GM23338 (cell line): ENCODE measurements around the gene TTBK2. TPM values are rescaled to one million over a fixed set of nuclear protein-coding genes. Genes with fewer than 3 reads are reported as not detected.
A peak's percentile ranks its signal among the peaks of the same experiment; 100 is the strongest.

Source experiments
- ATAC-seq: fragments of 200-7000 bp; cut with Tn5 transposase; 3 replicates; pipeline ENCODE4 v1.9.1; 2020
- DNase-seq: peaks from one replicate; pipeline ENCODE4 v3.0.0-alpha.2; 2015; ENCODE audit warnings: low spot score
- H2AFZ ChIP-seq: fragments of 200-600 bp; sonication (generic); 2 replicates; pipeline ENCODE4 v1.8.0; 2016; ENCODE audit warnings: antibody characterized with exemption, mild to moderate bottlenecking, moderate library complexity
- H3F3A ChIP-seq: fragments of 200-600 bp; sonication (generic); replicated peaks from 2 replicates; pipeline ENCODE4 v1.8.0; 2017; ENCODE audit warnings: antibody characterized with exemption, mixed run types, low read depth
- H3K27ac ChIP-seq: fragments of 200-600 bp; sonication (generic); 2 replicates; pipeline ENCODE4 v1.6.1; 2016; ENCODE audit warnings: low read depth
- H3K27me3 ChIP-seq: fragments of 200-600 bp; sonication (generic); 2 replicates; pipeline ENCODE4 v1.8.0; 2016; ENCODE audit warnings: mild to moderate bottlenecking, mixed run types, moderate library complexity; ENCODE audit not compliant: insufficient read depth
- H3K36me3 ChIP-seq: fragments of 200-600 bp; sonication (generic); 2 replicates; pipeline ENCODE4 v1.8.0; 2016; ENCODE audit warnings: mild to moderate bottlenecking; ENCODE audit not compliant: insufficient read depth
- H3K4me1 ChIP-seq: fragments of 200-600 bp; sonication (generic); 2 replicates; pipeline ENCODE4 v1.8.0; 2016; ENCODE audit warnings: mild to moderate bottlenecking, moderate library complexity; ENCODE audit not compliant: insufficient read depth
- H3K4me2 ChIP-seq: fragments of 200-600 bp; sonication (generic); 2 replicates; pipeline ENCODE4 v1.7.1; 2017; ENCODE audit warnings: mixed run types
- H3K4me3 ChIP-seq: fragments of 200-600 bp; sonication (generic); 2 replicates; pipeline ENCODE4 v1.6.1; 2016; ENCODE audit warnings: mixed run types
- H3K79me2 ChIP-seq: fragments of 200-600 bp; sonication (generic); replicated peaks from 2 replicates; pipeline ENCODE4 v1.8.0; 2017; ENCODE audit warnings: mild to moderate bottlenecking; ENCODE audit not compliant: insufficient read depth
- H3K9me2 ChIP-seq: fragments of 200-600 bp; sonication (generic); 2 replicates; pipeline ENCODE4 v1.8.0; 2017; ENCODE audit not compliant: insufficient read depth
- H4K20me1 ChIP-seq: fragments of 200-600 bp; sonication (generic); replicated peaks from 2 replicates; pipeline ENCODE4 v1.8.0; 2017; ENCODE audit warnings: mild to moderate bottlenecking; ENCODE audit not compliant: insufficient read depth
- H3K27ac Mint-ChIP-seq: 2 replicates; pipeline ENCODE4 v1.8.0; 2020; ENCODE audit warnings: inconsistent platforms, mild to moderate bottlenecking, moderate library complexity, mixed read lengths
- H3K27me3 Mint-ChIP-seq: 3 replicates; pipeline ENCODE4 v1.8.0; 2022; ENCODE audit warnings: low read depth, mild to moderate bottlenecking, moderate library complexity, mixed read lengths, inconsistent platforms; ENCODE audit not compliant: insufficient read depth, poor library complexity
- H3K36me3 Mint-ChIP-seq: 3 replicates; pipeline ENCODE4 v1.8.0; 2021; ENCODE audit warnings: low read depth, mild to moderate bottlenecking, inconsistent platforms, moderate library complexity, mixed read lengths
- H3K4me1 Mint-ChIP-seq: 3 replicates; pipeline ENCODE4 v1.8.0; 2020; ENCODE audit warnings: mild to moderate bottlenecking, inconsistent platforms, mixed read lengths
- H3K4me3 Mint-ChIP-seq: 3 replicates; pipeline ENCODE4 v1.8.0; 2021; ENCODE audit warnings: moderate library complexity, mild to moderate bottlenecking, inconsistent platforms, mixed read lengths
- H3K9me3 Mint-ChIP-seq: 3 replicates; pipeline ENCODE4 v1.8.0; 2020; ENCODE audit warnings: moderate library complexity, mild to moderate bottlenecking, inconsistent platforms, mixed read lengths
- CREB1 ChIP-seq: fragments of 250-450 bp; sonication (Bioruptor Pico); IDR thresholded peaks from 2 replicates; pipeline ENCODE4 v1.5.0; 2020; ENCODE audit warnings: low read depth, mild to moderate bottlenecking, moderate library complexity
- CTCF ChIP-seq, 2 experiments: fragments of 200-600 bp in 1 of 2; sonication (generic) in 1 of 2; conservative IDR thresholded peaks; 2 replicates each; pipeline versions ENCODE4 v1.5.1 to v1.6.1; 2016 to 2017; ENCODE audit warnings: antibody characterized with exemption in 2 of 2, low read depth in 2 of 2, mild to moderate bottlenecking in 2 of 2, moderate library complexity in 1 of 2
- ETS1 ChIP-seq: IDR thresholded peaks from 2 replicates; pipeline ENCODE4 v1.6.1; 2016; ENCODE audit warnings: antibody characterized with exemption
- EZH2 ChIP-seq: fragments of 200-600 bp; sonication (generic); IDR thresholded peaks from one replicate; pipeline ENCODE4 v1.8.0; 2017; ENCODE audit warnings: antibody characterized with exemption, mild to moderate bottlenecking, low read depth; ENCODE audit not compliant: unreplicated experiment
- EZH2phosphoT487 ChIP-seq: fragments of 200-600 bp; sonication (generic); IDR thresholded peaks from one replicate; pipeline ENCODE4 v1.8.1; 2018; ENCODE audit warnings: antibody characterized with exemption; ENCODE audit not compliant: unreplicated experiment
- JUNB ChIP-seq: IDR thresholded peaks from one replicate; pipeline ENCODE4 v1.6.1; 2016; ENCODE audit warnings: antibody characterized with exemption; ENCODE audit not compliant: unreplicated experiment
- NANOG ChIP-seq: IDR thresholded peaks from 2 replicates; pipeline ENCODE4 v1.6.1; 2016; ENCODE audit warnings: antibody characterized with exemption, borderline replicate concordance
- POLR2AphosphoS5 ChIP-seq: IDR thresholded peaks from 2 replicates; pipeline ENCODE4 v1.6.1; 2016; ENCODE audit warnings: antibody characterized with exemption, low read depth
- REST ChIP-seq: IDR thresholded peaks from one replicate; pipeline ENCODE4 v1.6.1; 2018; ENCODE audit warnings: antibody characterized with exemption; ENCODE audit not compliant: unreplicated experiment
- STAT1 ChIP-seq: IDR thresholded peaks from one replicate; pipeline ENCODE4 v1.6.1; 2016; ENCODE audit warnings: antibody characterized with exemption; ENCODE audit not compliant: unreplicated experiment
- ZNF114 ChIP-seq: fragments of 250-450 bp; sonication (Bioruptor Pico); IDR thresholded peaks from 2 replicates; pipeline ENCODE4 v1.5.0; 2020; ENCODE audit warnings: mild to moderate bottlenecking, moderate library complexity
- ZNF331 ChIP-seq: fragments of 250-450 bp; sonication (Bioruptor Pico); IDR thresholded peaks from 2 replicates; pipeline ENCODE4 v1.5.0; 2020; ENCODE audit warnings: low read depth, mild to moderate bottlenecking, moderate library complexity
- ZNF462 ChIP-seq: fragments of 250-450 bp; sonication (Bioruptor Pico); IDR thresholded peaks from 2 replicates; pipeline ENCODE4 v1.5.0; 2020; ENCODE audit warnings: mild to moderate bottlenecking, moderate library complexity
- polyA plus RNA-seq: library from polyadenylated mRNA; unstranded; fragments of >200 nt; fragmentation: Nextera tagmentation; extraction: Ambion mirVana; gene quantifications from 2 replicates; pipeline ENCODE4 v1.2.1, GENCODE V29; 2016
- total RNA-seq: library from RNA; depleted of rRNA; stranded (reverse); fragments of >200 nt; shearing (Covaris generic); gene quantifications from 2 replicates; pipeline ENCODE4 v1.2.3, GENCODE V29; 2014

Gene TTBK2
- total and polyA plus RNA-seq, 2 experiments from 2014 or later = 5.8 to 15.9 TPM

- TF ChIP-seq ZNF331 (CRISPR knock-in tag) (no peak), CREB1 (no peak), REST (no peak), CTCF (conservative IDR thresholded peaks at IDR 0.05; ENCODE audit: low read depth in 2 of 2) (no peak), ZNF114 (CRISPR knock-in tag) (no peak), ETS1 (no peak), POLR2AphosphoS5 (no peak), JUNB (no peak), EZH2phosphoT487 (no peak), ZNF462 (no peak), STAT1 (no peak), NANOG (no peak), EZH2 (no peak)
- H3K36me3 ChIP-seq = no peaks in the 10 kb centered on the region
- H3K4me3 ChIP-seq = no peak overlapping the region
- Mint-ChIP-seq H3K4me3 (no peak overlapping the region), H3K9me3 (no peaks in the 10 kb centered on the region), H3K4me1 (peaks cover 3% of the 10 kb centered on the region; the same call in 1 of the 3 replicates), H3K36me3 (no peaks in the 10 kb centered on the region), H3K27me3 (no peaks in the 10 kb centered on the region), H3K27ac (peak overlapping the region; percentile 18; the same call in 1 of the 2 replicates)
- H3K4me2 ChIP-seq = no peak overlapping the region
- no peak overlapping the region for H3K27ac ChIP-seq
- no peaks in the 10 kb centered on the region for H3K27me3 ChIP-seq
- H4K20me1 ChIP-seq = peaks cover 3% of the 10 kb centered on the region; the same call in 1 of the 2 replicates
- no peak overlapping the region for H2AFZ ChIP-seq
- DNase-seq = no peak
- no peaks in the 10 kb centered on the region for H3F3A ChIP-seq
- no peak for ATAC-seq
- no peaks in the 10 kb centered on the region for H3K4me1 ChIP-seq
- peaks cover 61% of the 10 kb centered on the region for H3K79me2 ChIP-seq
- H3K9me2 ChIP-seq = no peaks in the 10 kb centered on the region
Observed at GRCh38 chr15:42908538-42908937, 12.0 kb downstream of the TTBK2 start.
